Astrocyte of the spinal cord (primary cell): ENCODE measurements around the gene LIPA.

Source experiments
- DNase-seq: peaks from one replicate; pipeline ENCODE4 v3.0.0; 2011; ENCODE audit warnings: low read depth, low spot score
- H3K4me3 ChIP-seq: 2 replicates; pipeline ENCODE4 v1.5.1; 2011; ENCODE audit warnings: low read depth, mild to moderate bottlenecking, low read length, moderate library complexity
- CTCF ChIP-seq: IDR thresholded peaks from 2 replicates; pipeline ENCODE4 v1.5.1; 2012; ENCODE audit warnings: low read depth, mild to moderate bottlenecking, low read length, inconsistent platforms
- in situ Hi-C: cut with HindIII; loops from 2 replicates; pipeline ENCODE4 v1.10.0; 2017; ENCODE audit warnings: low sequenced_read_pairs

Gene LIPA

DNA sequence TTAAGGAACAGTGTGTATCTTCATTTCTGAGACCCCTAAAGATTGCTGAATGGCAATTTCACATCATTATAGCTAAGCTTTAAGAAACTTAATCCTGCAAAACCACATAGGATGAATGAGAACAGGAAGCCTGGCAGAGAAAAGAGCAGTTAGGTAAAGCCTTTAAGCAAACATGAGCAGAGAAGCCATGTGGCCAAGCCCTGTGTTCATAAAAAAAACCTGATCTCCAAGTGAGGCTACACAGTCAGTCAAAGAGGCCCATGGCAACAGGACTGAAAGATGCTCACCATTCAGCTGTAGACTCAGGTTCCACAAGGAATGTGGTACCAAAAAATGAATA, 9.3 kb downstream of the LIPA start:
- in situ Hi-C loops: no loop called here
- no peak for TF ChIP-seq CTCF
- no peak overlapping the region for H3K4me3 ChIP-seq
- DNase-seq: no peak

GRCh38 chr10:89241486-89242344, 9.9 kb downstream of the LIPA start:
- in situ Hi-C loops: no loop called here
- no peak for TF ChIP-seq CTCF
- no peak overlapping the region for H3K4me3 ChIP-seq
- DNase-seq: no peak

GRCh38 chr10:89241026-89241425, 10.5 kb downstream of the LIPA start:
- in situ Hi-C loops: no loop called here
- DNase-seq: no peak
- no peak overlapping the region for H3K4me3 ChIP-seq
- TF ChIP-seq CTCF: no peak

- TF ChIP-seq CTCF: no peak
- no peak overlapping the region for H3K4me3 ChIP-seq
- in situ Hi-C loops: no loop called here
- DNase-seq: no peak
Observed at GRCh38 chr10:89240519-89240918, 11.1 kb downstream of the LIPA start.

DNA sequence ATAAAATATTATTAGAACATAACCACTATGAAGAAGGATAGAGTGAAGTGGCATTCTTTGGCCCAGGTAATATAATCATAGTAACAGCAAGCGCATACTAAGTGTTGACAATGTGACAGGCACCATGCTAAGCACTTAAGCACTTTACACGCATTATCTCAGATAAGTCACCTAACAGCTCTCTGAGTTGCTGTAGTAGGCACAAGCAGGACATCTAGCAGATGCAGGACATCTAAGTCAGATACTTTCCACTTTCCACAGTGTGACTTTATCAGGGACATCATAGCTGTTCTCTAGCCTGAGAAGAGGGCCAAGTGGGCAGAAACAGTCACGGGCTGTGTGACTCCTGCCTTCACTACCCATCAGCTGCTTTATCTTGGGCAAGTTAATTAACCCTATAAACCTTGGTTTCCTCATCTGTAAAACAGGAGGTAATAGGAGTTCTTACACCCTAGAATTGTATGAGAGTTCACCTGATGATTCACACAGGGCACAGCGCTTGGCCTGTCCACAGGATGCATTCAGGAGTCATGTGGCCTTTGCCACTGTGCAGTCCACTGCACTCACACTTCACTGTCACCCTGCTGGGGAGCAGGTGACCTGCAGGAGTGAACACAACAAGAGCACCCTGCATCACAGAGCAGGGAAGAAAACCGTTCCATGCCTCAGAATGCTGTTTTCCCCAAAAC, 12.5 kb downstream of the LIPA start:
- in situ Hi-C loops: no loop called here
- no peak overlapping the region for H3K4me3 ChIP-seq
- no peak for DNase-seq
- TF ChIP-seq CTCF: no peak

DNA sequence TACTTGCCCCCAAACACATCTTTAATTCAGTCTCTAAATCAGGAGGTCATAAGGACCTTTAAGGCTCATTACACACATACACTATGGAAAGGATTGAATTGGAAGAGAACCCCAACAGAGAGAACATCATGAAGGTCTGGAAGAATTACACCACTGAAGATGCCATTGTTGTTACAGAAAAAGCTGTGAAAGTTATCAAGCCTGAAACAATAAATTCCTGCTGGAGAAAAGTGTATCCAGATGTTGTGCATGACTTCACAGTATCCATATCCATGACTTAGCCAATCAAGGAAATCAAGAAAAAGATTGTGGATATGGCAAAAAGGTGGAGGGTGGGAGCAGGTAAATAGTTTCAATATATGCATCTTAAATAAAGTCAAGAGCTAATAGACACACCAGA, 13.7 kb downstream of the LIPA start:
- in situ Hi-C loops: no loop called here
- no peak for TF ChIP-seq CTCF
- H3K4me3 ChIP-seq: no peak overlapping the region
- no peak for DNase-seq
